MM.1S (cell line): ENCODE measurements around the gene GJD4.

Source experiments
- CTCF ChIP-seq: fragments of 300-600 bp; sonication (generic); IDR thresholded peaks from 2 replicates; pipeline ENCODE4 v1.5.1; 2016; ENCODE audit warnings: antibody characterized with exemption, low read length, mixed read lengths
- EZH2 ChIP-seq: fragments of 300-600 bp; sonication (generic); optimal IDR thresholded peaks from 2 replicates; pipeline ENCODE3; 2017; ENCODE audit warnings: low read depth, mild to moderate bottlenecking, antibody characterized with exemption, low read length, mixed read lengths
- EZH2phosphoT487 ChIP-seq: fragments of 300-600 bp; sonication (generic); IDR thresholded peaks from 2 replicates; pipeline ENCODE4 v1.6.1; 2018; ENCODE audit warnings: antibody characterized with exemption, low read length

- TF ChIP-seq CTCF = no peak
- no peak for TF ChIP-seq EZH2phosphoT487
- TF ChIP-seq EZH2 = no peak
These were observed 4.9 kb upstream of the GJD4 start for GRCh38 chr10:35600193-35600592.
